GM12891 (cell line): ENCODE results near the gene DPP4.

Experiments used
- SPI1 ChIP-seq: IDR thresholded peaks from 2 replicates; pipeline ENCODE4 v1.6.1; 2011; ENCODE audit warnings: low read depth, low read length, control low read depth
- TAF1 ChIP-seq: IDR thresholded peaks from 2 replicates; pipeline ENCODE4 v1.6.1; 2011; ENCODE audit warnings: low read depth, low read length, control low read depth

DNA sequence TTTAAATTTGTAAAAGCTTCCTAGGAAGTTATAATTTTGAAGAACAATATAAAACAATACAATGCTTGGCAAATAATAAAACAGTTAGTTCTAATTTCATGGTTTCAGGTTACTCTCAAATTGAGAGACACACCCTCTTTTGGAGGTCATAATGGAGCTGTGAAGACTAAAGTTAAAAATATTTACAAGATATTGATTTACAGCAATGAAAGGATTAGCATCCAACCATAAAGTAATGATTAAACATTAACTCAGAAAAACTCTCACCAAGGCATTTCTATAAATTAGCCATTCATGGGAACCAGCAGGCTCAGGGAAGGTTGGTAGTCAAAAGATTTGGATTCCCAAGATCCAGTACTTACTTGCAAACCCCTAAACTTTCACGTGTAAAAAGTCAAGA, 6.4 kb downstream of the DPP4 start:
- TF ChIP-seq TAF1 (no peak), SPI1 (no peak)
